Endothelial cell of umbilical vein (primary cell): ENCODE results near the gene MATN4.

ENCODE experiments used
- CTCF ChIP-seq, 2 donors: IDR thresholded peaks; 1 replicate in 1 of 2; 2 replicates in 1 of 2; pipeline ENCODE4 v1.5.1; 2011; ENCODE audit warnings: low read length in 2 of 2, mild to moderate bottlenecking in 2 of 2, moderate library complexity in 2 of 2, control low read depth in 1 of 2, inconsistent platforms in 1 of 2, low read depth in 1 of 2; ENCODE audit not compliant: insufficient read depth in 1 of 2; ENCODE audit errors: extremely low read depth in 1 of 2
- EZH2 ChIP-seq: IDR thresholded peaks from 2 replicates; pipeline ENCODE4 v1.6.1; 2012; ENCODE audit warnings: borderline replicate concordance, low read depth, mild to moderate bottlenecking, moderate library complexity, low read length, inconsistent platforms; ENCODE audit not compliant: severe bottlenecking
- FOS ChIP-seq: IDR thresholded peaks from 2 replicates; pipeline ENCODE4 v1.6.1; 2011; ENCODE audit warnings: mild to moderate bottlenecking, low read length, moderate library complexity, borderline replicate concordance; ENCODE audit not compliant: insufficient read depth
- GATA2 ChIP-seq: IDR thresholded peaks from 2 replicates; pipeline ENCODE4 v1.7.0; 2011; ENCODE audit warnings: low read depth, mild to moderate bottlenecking, moderate library complexity, mixed read lengths, low read length; ENCODE audit not compliant: insufficient read length, insufficient read depth
- JUN ChIP-seq: IDR thresholded peaks from 2 replicates; pipeline ENCODE4 v1.6.1; 2011; ENCODE audit warnings: borderline replicate concordance, low read depth; ENCODE audit not compliant: insufficient read length, insufficient read depth
- MAX ChIP-seq: IDR thresholded peaks from 2 replicates; pipeline ENCODE4 v1.6.1; 2011; ENCODE audit not compliant: insufficient read depth, insufficient read length
- MYC ChIP-seq: IDR thresholded peaks from one replicate; pipeline ENCODE4 v1.6.1; 2011; ENCODE audit warnings: mild to moderate bottlenecking, low read depth, low read length
- POLR2A ChIP-seq: IDR thresholded peaks from 2 replicates; pipeline ENCODE4 v1.6.1; 2012; ENCODE audit warnings: low read depth, mild to moderate bottlenecking, control low read depth, low read length
- POLR2AphosphoS5 ChIP-seq: IDR thresholded peaks from 2 replicates; pipeline ENCODE4 v1.6.1; 2012; ENCODE audit warnings: low read depth, mild to moderate bottlenecking, control low read depth, low read length, moderate library complexity; ENCODE audit not compliant: insufficient read depth

- TF ChIP-seq EZH2 (no peak), CTCF (IDR thresholded peaks at IDR 0.05; ENCODE audit: extremely low read depth in 1 of 2, insufficient read depth in 1 of 2, low read depth in 1 of 2, low read length in 2 of 2) (no peak), POLR2AphosphoS5 (no peak), MAX (no peak), FOS (no peak), POLR2A (no peak), MYC (no peak), JUN (no peak), GATA2 (no peak)
Observed at GRCh38 chr20:45258259-45258658, 49.8 kb downstream of the MATN4 start.
